ENCODE results near the gene USP49.
A peak's percentile ranks its signal among the peaks of the same experiment; 100 is the strongest.

Gene USP49

GRCh38 chr6:41931792-41932191 lies 36.6 kb upstream of the USP49 start:
- H3K4me3 ChIP-seq (ENCODE audit: low read depth, low read length) = no peak overlapping the region

GRCh38 chr6:41929924-41930323 lies 34.7 kb upstream of the USP49 start:
- no peak overlapping the region for H3K4me3 ChIP-seq (ENCODE audit: low read depth, low read length)

- no peak overlapping the region for H3K4me3 ChIP-seq (ENCODE audit: low read depth, low read length)
Measured at GRCh38 chr6:41927253-41927652, 32.1 kb upstream of the USP49 start.

GRCh38 chr6:41922154-41922553 lies 27.0 kb upstream of the USP49 start:
- H3K4me3 ChIP-seq (ENCODE audit: low read depth, low read length) = peak overlapping the region; percentile 92

- H3K4me3 ChIP-seq (ENCODE audit: low read depth, low read length) = peak overlapping the region; percentile 92
Measured at GRCh38 chr6:41921712-41921998, 26.5 kb upstream of the USP49 start.

- peak within 1 kb of the TSS; percentile 92 for H3K4me3 ChIP-seq (ENCODE audit: low read depth, low read length)
Measured at GRCh38 chr6:41920921-41921711, 25.9 kb upstream of the USP49 start, which contains the start of the genes BYSL and MED20. TSS of gene BYSL (plus strand) at chr6:41921499. CDS start at chr6:41921563, 64 bp downstream. TSS of gene MED20 (minus strand) at chr6:41921139. CDS start at chr6:41921018, 121 bp downstream.

GRCh38 chr6:41917528-41917927 lies 22.4 kb upstream of the USP49 start:
- H3K4me3 ChIP-seq (ENCODE audit: low read depth, low read length) = no peak overlapping the region

GRCh38 chr6:41914869-41915530 lies 19.8 kb upstream of the USP49 start:
- no peak overlapping the region for H3K4me3 ChIP-seq (ENCODE audit: low read depth, low read length)

GRCh38 chr6:41914343-41914742 lies 19.2 kb upstream of the USP49 start:
- H3K4me3 ChIP-seq (ENCODE audit: low read depth, low read length) = no peak overlapping the region

GRCh38 chr6:41909727-41910126 lies 14.6 kb upstream of the USP49 start:
- no peak overlapping the region for H3K4me3 ChIP-seq (ENCODE audit: low read depth, low read length)

- H3K4me3 ChIP-seq (ENCODE audit: low read depth, low read length) = no peak overlapping the region
Measured at GRCh38 chr6:41901882-41902519, 6.8 kb upstream of the USP49 start.

- H3K4me3 ChIP-seq (ENCODE audit: low read depth, low read length) = no peak overlapping the region
Measured at GRCh38 chr6:41900861-41901260, 5.7 kb upstream of the USP49 start.

- H3K4me3 ChIP-seq (ENCODE audit: low read depth, low read length) = peak overlapping the region; percentile 72
Measured at GRCh38 chr6:41896281-41896680, 1.1 kb upstream of the USP49 start.

GRCh38 chr6:41894366-41895299 lies 542 bp downstream of the USP49 start:
- H3K4me3 ChIP-seq (ENCODE audit: low read depth, low read length) = peak overlapping the region; percentile 85

- peak overlapping the region; percentile 85 for H3K4me3 ChIP-seq (ENCODE audit: low read depth, low read length)
Measured at GRCh38 chr6:41892921-41893564, 2.1 kb downstream of the USP49 start.

- no peak overlapping the region for H3K4me3 ChIP-seq (ENCODE audit: low read depth, low read length)
Measured at GRCh38 chr6:41887331-41887751, 7.8 kb downstream of the USP49 start.

GRCh38 chr6:41885930-41886329 lies 9.2 kb downstream of the USP49 start:
- H3K4me3 ChIP-seq (ENCODE audit: low read depth, low read length) = no peak overlapping the region

- H3K4me3 ChIP-seq (ENCODE audit: low read depth, low read length) = no peak overlapping the region
Measured at GRCh38 chr6:41884957-41885356, 10.2 kb downstream of the USP49 start.

GRCh38 chr6:41881506-41881905 lies 13.7 kb downstream of the USP49 start:
- no peak overlapping the region for H3K4me3 ChIP-seq (ENCODE audit: low read depth, low read length)

GRCh38 chr6:41878961-41879405 lies 16.2 kb downstream of the USP49 start:
- no peak overlapping the region for H3K4me3 ChIP-seq (ENCODE audit: low read depth, low read length)
